GM10248 (cell line): ENCODE measurements around the gene TFRC.
"Not testable (repeated sequence)": the region's sequence is repeated elsewhere in the genome, so short reads cannot be mapped to it uniquely, and the experiment has no call there.

Experiments
- CTCF ChIA-PET: fragments of 300-600 bp; sonication (Branson Sonifier 250); formaldehyde crosslinking; extraction: SDS; loops from one replicate; lab custom pipeline; 2021; ENCODE audit warnings: antibody characterized with exemption; lab: Yijun Ruan, JAX
- POLR2A ChIA-PET: fragments of 350-650 bp; sonication (Branson Sonifier 250); formaldehyde crosslinking; extraction: SDS; loops from one replicate; lab custom pipeline; 2020; ENCODE audit warnings: antibody characterized with exemption; lab: Yijun Ruan, JAX
- DNase-seq: peaks from one replicate; pipeline ENCODE4 v3.0.0; 2012; ENCODE audit errors: extremely low spot score
- CTCF ChIP-seq: IDR thresholded peaks from 2 replicates; pipeline ENCODE4 v1.5.1; 2012; ENCODE audit warnings: mild to moderate bottlenecking, low read depth; ENCODE audit errors: extremely low read depth, missing control alignments, control extremely low read depth

The TFRC gene

DNA sequence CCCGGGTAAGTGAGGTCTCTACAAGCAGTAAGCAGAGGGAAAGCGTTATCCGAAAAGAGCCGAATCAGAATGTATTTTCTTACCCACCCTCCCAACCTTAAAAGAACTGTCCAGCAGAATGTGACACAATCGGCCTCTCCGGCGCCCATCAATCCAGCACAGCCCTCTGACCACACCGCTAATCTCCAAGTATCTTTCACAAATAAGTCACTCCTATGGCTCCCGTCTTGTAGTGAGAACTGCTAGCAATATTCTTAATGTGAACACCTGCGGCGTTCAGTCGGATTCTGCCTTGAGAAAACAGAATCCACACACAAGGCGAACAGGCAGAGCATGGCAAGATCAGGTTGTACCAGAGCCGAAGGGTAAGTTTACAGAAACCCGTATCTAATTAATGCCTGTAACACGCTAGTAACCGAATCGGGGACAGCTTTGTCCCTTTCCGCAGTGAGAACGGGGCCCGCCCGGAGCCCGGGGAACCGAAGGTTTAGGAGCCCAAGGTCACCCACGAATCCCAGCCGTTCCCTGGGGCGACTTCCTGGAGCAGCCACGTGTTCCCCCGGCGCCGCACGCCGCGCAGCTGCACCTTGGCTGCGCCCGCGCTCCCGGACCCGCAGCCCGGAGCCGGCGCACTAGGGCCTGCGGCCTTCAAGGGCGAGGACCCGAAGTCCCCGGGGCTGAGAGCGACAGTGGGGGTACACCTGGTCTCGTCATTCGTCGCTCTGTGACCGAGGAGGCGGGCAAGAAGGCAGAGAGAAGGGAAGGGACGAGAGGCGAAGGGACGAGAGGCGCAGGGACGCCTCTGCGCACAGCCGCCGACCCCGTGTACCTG is 672 bp downstream of the TFRC start:
- DNase-seq = peak; percentile 46
- ChIA-PET POLR2A (interaction anchor here (0.6 to 1.7 kb wide), 3 partner anchors 14 to 207 kb away, joined by 3 to 15 read pairs (median 4); partner anchors contain the start of gene PCYT1A), CTCF (interaction anchor here (1.1 to 2.9 kb wide), 4 partner anchors 13 to 115 kb away, joined by 3 to 9 read pairs (median 4); no protein-coding TSS in a partner anchor)
- no peak for TF ChIP-seq CTCF

DNA sequence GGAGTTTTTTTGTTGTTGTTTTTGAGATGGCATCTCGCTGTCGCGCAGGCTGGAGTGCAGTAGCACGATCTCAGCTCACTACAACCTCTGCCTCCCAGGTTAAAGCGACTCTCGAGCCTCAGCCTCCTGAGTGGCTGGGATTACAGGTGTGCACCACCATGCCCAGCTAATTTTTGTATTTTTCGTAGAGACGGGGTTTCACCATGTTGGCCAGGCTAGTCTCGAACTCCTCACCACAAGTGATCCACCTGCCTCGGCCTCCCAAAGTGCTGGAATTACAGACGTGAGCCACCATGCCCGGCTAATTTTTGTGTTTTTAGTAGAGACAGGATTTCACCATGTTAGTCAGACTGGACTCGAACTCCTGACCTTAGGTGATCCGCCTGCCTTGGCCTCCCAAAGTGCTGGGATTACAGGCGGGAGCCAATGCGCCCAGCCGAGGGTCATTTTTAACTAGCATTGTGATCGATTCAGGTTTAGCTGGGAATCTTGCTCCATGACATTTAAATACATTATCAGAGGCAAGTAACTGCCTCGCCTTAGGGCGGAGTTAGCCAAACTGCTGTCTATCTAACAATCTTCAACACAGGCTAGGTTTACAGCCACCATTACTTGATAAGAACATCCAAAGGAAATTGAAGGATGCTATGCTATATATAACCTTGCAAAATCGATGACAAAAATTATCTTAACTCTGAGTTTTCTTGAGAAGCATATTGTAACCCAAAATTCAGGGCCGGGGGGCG is 1.6 kb downstream of the TFRC start:
- POLR2A ChIA-PET = interaction anchor here (0.7 to 2.0 kb wide), 8 partner anchors 15 to 112 kb away, joined by 3 to 15 read pairs (median 4); no protein-coding TSS in a partner anchor

GRCh38 chr3:196079682-196080081 is 2.2 kb downstream of the TFRC start:
- CTCF ChIA-PET = interaction anchor here (1.2 to 2.9 kb wide), 10 partner anchors 12 to 117 kb away, joined by 3 to 13 read pairs (median 4); no protein-coding TSS in a partner anchor
- no peak for TF ChIP-seq CTCF
- POLR2A ChIA-PET = interaction anchor here (0.7 to 2.0 kb wide), 7 partner anchors 16 to 113 kb away, joined by 3 to 15 read pairs (median 5); no protein-coding TSS in a partner anchor
- DNase-seq = no peak

More for the DNA sequence above, 1.6 kb downstream of the TFRC start:
- not testable (repeated sequence) for DNase-seq
- CTCF ChIA-PET = interaction anchor here (1.2 to 2.9 kb wide), 10 partner anchors 12 to 116 kb away, joined by 3 to 13 read pairs (median 4); no protein-coding TSS in a partner anchor

DNA sequence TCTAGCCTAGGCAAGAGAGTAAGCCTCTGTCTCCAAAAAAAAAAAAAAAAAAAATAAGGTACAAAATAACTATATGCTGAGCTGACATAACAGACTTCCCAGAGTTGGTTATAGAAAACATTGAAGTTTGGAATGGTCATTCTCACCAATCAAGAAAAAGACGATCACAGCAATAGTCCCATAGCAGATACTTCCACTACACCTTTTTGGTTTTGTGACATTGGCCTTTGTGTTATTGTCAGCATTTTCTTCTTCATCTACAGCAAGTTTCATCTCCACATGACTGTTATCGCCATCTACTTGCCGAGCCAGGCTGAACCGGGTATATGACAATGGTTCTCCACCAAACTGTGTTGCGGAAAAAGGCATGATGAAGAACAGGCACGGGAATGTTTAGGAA is 6.9 kb downstream of the TFRC start:
- no peak for DNase-seq
- CTCF ChIA-PET = interaction anchor here (0.8 to 9.5 kb wide), 6 partner anchors 43 to 160 kb away, joined by 3 to 195 read pairs (median 4); no protein-coding TSS in a partner anchor
- TF ChIP-seq CTCF = no peak
- POLR2A ChIA-PET = no interaction called here

DNA sequence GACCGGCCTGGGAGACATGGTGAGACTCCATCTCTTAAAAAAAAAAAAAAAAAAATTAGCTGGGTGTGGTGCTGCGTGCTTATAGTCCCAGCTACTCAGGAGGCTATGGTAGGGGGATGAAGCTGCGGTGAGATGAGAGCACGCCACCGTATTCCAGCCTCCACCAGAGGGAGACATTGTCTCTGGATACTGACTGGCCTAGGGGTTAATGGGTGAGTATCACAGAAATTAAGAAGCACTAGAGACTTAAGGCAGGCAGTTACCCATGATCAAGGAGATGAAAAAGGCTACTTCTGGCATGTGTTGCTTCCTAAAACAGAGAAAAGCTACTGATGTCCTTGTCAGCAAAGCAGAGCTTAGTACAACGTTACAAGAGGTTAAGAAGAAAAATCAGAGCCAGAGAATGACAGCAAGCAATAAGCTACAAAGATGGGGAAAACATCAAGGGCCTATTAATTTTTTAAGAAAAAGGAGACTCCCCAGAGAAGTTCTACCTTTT is 8.6 kb downstream of the TFRC start:
- ChIA-PET POLR2A (no interaction called here), CTCF (interaction anchor here (0.7 to 9.5 kb wide), 35 partner anchors 9 to 455 kb away, joined by 3 to 195 read pairs (median 5); no protein-coding TSS in a partner anchor)
- peak; percentile 66 for TF ChIP-seq CTCF

DNA sequence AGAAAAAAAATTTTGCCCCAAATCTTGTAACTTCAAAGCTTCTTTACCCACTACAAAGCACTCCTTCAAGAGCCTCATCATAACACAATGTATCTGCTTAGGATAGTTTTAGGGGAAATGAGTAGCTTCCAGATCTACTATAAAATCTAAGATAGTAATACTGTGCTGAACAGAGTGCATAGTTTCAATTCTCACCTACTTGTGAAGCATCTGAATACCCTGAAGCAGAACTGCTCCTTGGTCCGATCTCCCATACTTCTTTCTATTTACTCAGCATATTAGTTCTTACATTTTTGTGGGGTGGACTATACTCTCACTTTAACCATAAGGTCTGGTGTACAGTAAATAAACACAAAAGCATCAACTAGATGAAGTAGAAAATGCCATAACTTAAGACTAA is 9.6 kb downstream of the TFRC start:
- ChIA-PET POLR2A (no interaction called here), CTCF (interaction anchor here (1.5 to 9.5 kb wide), 16 partner anchors 8 to 125 kb away, joined by 3 to 195 read pairs (median 11); no protein-coding TSS in a partner anchor)

More for the DNA sequence above, 8.6 kb downstream of the TFRC start:
- peak; percentile 65 for DNase-seq

DNA sequence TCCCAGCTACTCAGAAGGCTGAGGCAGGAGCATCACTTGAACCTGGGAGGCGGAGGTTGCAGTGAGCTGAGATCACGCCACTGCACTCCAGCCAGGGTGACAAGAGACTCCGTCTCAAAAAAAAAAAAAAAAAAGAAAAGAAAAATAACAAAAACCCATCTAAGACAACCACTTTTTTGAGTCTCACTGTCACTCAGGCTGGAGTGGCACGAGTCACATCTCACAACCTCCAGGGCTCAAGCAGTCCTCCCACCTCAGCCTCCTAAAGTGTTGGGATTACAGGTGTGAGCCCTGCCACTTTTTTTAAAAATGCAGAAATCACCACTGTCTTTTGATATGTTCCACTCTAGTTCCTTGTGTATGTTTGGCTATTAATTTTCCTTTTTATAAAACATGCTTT is 13.1 kb downstream of the TFRC start:
- DNase-seq = not testable (repeated sequence)
- POLR2A ChIA-PET = interaction anchor here (0.6 kb wide), 1 partner anchor 65 kb away, joined by 6 read pairs; no protein-coding TSS in a partner anchor
- CTCF ChIA-PET = interaction anchor here (1.2 to 9.5 kb wide), 5 partner anchors 12 to 138 kb away, joined by 3 to 195 read pairs (median 3); no protein-coding TSS in a partner anchor

More for the DNA sequence above, 9.6 kb downstream of the TFRC start:
- TF ChIP-seq CTCF = no peak
- no peak for DNase-seq
